OCI-LY3 (cell line): ENCODE measurements around the gene GADD45A.

Experiments used
- CTCF ChIP-seq: fragments of 200-600, 300-600 bp; sonication (generic); IDR thresholded peaks from 2 replicates; pipeline ENCODE4 v1.5.1; 2014; ENCODE audit warnings: antibody characterized with exemption, low read length, low read depth
- EZH2phosphoT487 ChIP-seq: fragments of 200-600 bp; shearing (Covaris generic); IDR thresholded peaks from 2 replicates; pipeline ENCODE4 v1.6.1; 2018; ENCODE audit warnings: antibody characterized with exemption, mixed run types, low read depth

- no peak for TF ChIP-seq CTCF
- TF ChIP-seq EZH2phosphoT487, result no peak
These were observed 12.7 kb upstream of the GADD45A start for GRCh38 chr1:67672260-67672803.
